Prostate gland (tissue), 2 donors: Measurements from ENCODE around the gene SMPD1. TPM values are rescaled to one million over a fixed set of nuclear protein-coding genes. Genes with fewer than 3 reads are reported as not detected.

Source experiments
- DNase-seq: peaks from one replicate; pipeline ENCODE4 v3.0.0-alpha.2; 2019; ENCODE audit warnings: low spot score
- H3K27ac ChIP-seq, 2 donors: fragments of 200-600 bp; sonication (generic); 2 replicates each; pipeline ENCODE4 v1.5.1; 2017 to 2019
- H3K27me3 ChIP-seq: fragments of 200-600 bp; sonication (generic); replicated peaks from 2 replicates; pipeline ENCODE4 v1.5.1; 2019; ENCODE audit not compliant: insufficient read depth
- H3K36me3 ChIP-seq, 2 donors: fragments of 200-600 bp; sonication (generic); 1 replicate in 1 of 2; 2 replicates in 1 of 2; pipeline versions ENCODE4 v1.5.1 to v1.8.1; 2017 to 2019
- H3K4me1 ChIP-seq: fragments of 200-600 bp; sonication (generic); replicated peaks from 2 replicates; pipeline ENCODE4 v1.5.1; 2019
- H3K4me3 ChIP-seq, 2 donors: fragments of 200-600 bp; sonication (generic); 2 replicates each; pipeline ENCODE4 v1.5.1; 2017 to 2019
- H3K9me3 ChIP-seq: fragments of 200-600 bp; sonication (generic); 2 replicates; pipeline ENCODE4 v1.5.1; 2017
- CTCF ChIP-seq, 4 experiments: fragments of 200-600 bp in 2 of 4; fragments of 450-650 bp in 2 of 4; sonication (generic) in 2 of 4; IDR thresholded peaks; 1 replicate in 3 of 4; 2 replicates in 1 of 4; pipeline ENCODE4 v1.5.1; 2016 to 2019; ENCODE audit warnings: antibody characterized with exemption in 4 of 4, mild to moderate bottlenecking in 2 of 4, moderate library complexity in 2 of 4
- POLR2A ChIP-seq: fragments of 450-650 bp; IDR thresholded peaks from one replicate; pipeline ENCODE4 v1.6.1; 2016; ENCODE audit warnings: antibody characterized with exemption, mild to moderate bottlenecking
- POLR2AphosphoS5 ChIP-seq: sonication (generic); formaldehyde crosslinking; IDR thresholded peaks from one replicate; pipeline ENCODE4 v1.6.1; 2017; ENCODE audit warnings: antibody characterized with exemption
- WGBS: methylation state at CpG from one replicate; pipeline ENCODE4 v1.1.5; 2018; 5-methylcytosine and 5-hydroxymethylcytosine counted together
- intact Hi-C: fragments of 100-400 bp; cut with DNase I; formaldehyde crosslinking; loops from one replicate; pipeline ENCODE4 v1.14.2; 2022
- total RNA-seq, 2 donors: library from RNA; depleted of rRNA; stranded (reverse); fragments of >200 nt; gene quantifications; one replicate each; pipeline ENCODE4 v1.1.0, GENCODE V29; 2016

SMPD1 gene
- total RNA-seq, 2 donors from 2014 or later: 51.7 to 59.2 TPM

DNA sequence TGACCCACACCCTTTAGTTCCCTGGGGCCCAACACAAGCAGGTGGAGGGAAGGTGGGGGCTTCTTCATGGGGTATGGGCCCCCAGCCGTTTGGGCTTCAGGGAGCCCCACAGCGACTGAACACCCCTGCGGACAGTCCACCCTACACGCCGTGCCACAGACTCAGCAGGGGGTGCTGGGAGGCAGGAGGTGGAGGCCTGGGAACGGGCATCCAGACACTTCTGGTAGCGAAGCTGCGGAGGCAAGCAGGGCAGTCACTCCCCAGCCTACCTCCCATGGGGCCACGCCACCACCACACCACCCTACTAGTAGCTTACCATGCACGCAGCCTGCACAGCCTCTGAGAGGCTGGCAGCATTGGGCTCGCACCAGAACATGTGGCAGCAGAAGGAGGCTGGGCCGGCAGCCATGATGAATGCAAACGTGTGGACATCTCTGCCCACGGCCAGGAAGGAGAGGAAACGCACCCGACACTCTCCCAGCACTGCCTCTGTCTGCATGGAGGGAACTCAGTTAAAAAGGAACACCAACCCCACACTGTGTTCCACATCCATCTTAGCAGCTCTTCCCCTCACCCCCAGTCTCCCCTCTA lies 5.3 kb downstream of the SMPD1 start:
- TF ChIP-seq POLR2AphosphoS5 (no peak), POLR2A (no peak), CTCF (IDR thresholded peaks at IDR 0.05) (no peak)
- H3K36me3 ChIP-seq: no peaks in the 10 kb centered on the region

DNA sequence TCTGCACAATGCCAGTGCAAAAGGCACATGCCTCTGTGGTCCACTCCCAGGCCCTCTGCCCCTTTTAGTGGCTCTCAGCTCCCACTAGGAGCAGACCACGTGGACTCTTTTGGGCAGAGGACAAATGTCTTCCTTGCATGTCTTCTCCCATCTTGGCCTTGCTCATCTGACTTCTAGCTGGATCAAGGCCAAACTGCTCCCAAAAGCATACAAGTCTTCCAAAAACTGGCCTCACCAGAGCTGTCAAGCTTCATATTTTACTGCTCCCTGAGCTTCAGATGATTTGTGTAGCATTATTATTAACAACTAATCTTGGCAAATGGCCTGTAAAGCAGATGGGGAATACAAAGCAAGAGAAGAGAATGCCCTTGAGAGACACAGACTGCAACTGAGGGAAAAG lies 6.9 kb downstream of the SMPD1 start:
- Histone ChIP-seq H3K4me1 (no peaks in the 10 kb centered on the region), H3K4me3 (no peak overlapping the region), H3K27ac (no peak overlapping the region), H3K27me3 (no peaks in the 10 kb centered on the region), H3K9me3 (no peaks in the 10 kb centered on the region), H3K36me3 (no peaks in the 10 kb centered on the region)
- no peak for DNase-seq
- intact Hi-C loops: no loop called here
- TF ChIP-seq CTCF (IDR thresholded peaks at IDR 0.05) (no peak), POLR2AphosphoS5 (no peak), POLR2A (no peak)
- 38% methylated on average over 1 of the region's 1 CpG for WGBS

More for the DNA sequence above, 5.3 kb downstream of the SMPD1 start:
- intact Hi-C loops: no loop called here
- Histone ChIP-seq H3K27ac (no peak overlapping the region), H3K27me3 (no peaks in the 10 kb centered on the region), H3K9me3 (no peaks in the 10 kb centered on the region), H3K4me1 (no peaks in the 10 kb centered on the region), H3K4me3 (no peak overlapping the region)
- DNase-seq: no peak
- 80% methylated on average over 16 of the region's 16 CpGs for WGBS

GRCh38 chr11:6397636-6398035 lies 7.4 kb downstream of the SMPD1 start:
- no peak for DNase-seq
- H3K4me3 ChIP-seq: no peak overlapping the region
- intact Hi-C loops: no loop called here
- H3K4me1 ChIP-seq: no peaks in the 10 kb centered on the region
- H3K27me3 ChIP-seq: no peaks in the 10 kb centered on the region
- WGBS: 52% methylated on average over 3 of the region's 3 CpGs
- H3K9me3 ChIP-seq: no peaks in the 10 kb centered on the region
- H3K27ac ChIP-seq: no peak overlapping the region
- H3K36me3 ChIP-seq: no peaks in the 10 kb centered on the region
- TF ChIP-seq CTCF (IDR thresholded peaks at IDR 0.05) (no peak), POLR2AphosphoS5 (no peak)

DNA sequence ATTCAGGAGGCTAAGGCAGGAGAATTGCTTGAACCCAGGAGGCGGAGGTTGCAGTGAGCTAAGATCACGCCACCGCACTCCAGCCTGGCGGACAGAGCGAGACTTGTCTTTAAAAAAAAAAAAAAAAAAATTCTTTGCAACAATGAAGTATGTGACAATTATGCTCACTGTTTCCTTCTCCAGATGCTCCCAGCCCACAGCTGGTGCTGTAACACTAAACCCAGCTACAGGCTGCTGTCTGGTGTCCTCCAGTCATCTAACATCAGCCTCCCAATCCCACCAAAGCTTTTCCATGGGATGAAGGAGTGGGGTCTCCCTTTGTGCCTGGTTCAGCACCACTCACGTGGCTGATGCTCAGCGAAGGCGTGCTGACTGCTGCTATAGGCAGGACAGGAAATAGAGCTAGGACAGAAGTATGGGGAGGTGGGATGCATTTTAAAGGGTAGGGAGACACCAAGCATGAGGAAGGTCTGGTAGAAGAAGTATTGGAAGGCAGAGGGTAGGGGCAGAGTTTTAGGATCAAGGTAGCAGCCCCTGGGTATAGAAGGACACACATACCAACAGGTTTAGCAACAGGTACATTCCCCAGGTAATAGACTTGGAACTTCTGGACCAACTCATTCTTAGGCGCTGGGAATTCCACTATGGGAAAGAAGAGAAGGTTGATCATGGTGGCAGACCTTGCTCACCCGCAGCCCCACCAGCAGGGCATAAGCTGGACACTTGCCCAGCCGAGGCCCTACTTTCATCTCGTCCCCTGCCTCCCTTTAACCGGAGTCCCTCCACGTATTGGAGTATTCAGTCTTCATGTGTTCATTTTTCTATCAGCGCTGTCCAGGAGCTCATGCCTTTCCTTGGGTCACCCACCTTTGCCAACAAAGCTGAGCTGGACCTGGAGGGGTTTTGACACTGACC lies 10.4 kb downstream of the SMPD1 start:
- TF ChIP-seq POLR2A (no peak), CTCF (IDR thresholded peaks at IDR 0.05) (no peak), POLR2AphosphoS5 (no peak)
- DNase-seq: no peak
- intact Hi-C loops: no loop called here
- Histone ChIP-seq H3K9me3 (no peaks in the 10 kb centered on the region), H3K36me3 (no peaks in the 10 kb centered on the region), H3K4me3 (no peak overlapping the region), H3K27me3 (no peaks in the 10 kb centered on the region), H3K4me1 (no peaks in the 10 kb centered on the region), H3K27ac (no peak overlapping the region)
- 91% methylated on average over 15 of the region's 15 CpGs for WGBS

GRCh38 chr11:6401464-6401863 lies 11.2 kb downstream of the SMPD1 start:
- DNase-seq: no peak
- Histone ChIP-seq H3K27me3 (no peaks in the 10 kb centered on the region), H3K4me3 (no peak overlapping the region), H3K9me3 (no peaks in the 10 kb centered on the region), H3K27ac (no peak overlapping the region), H3K4me1 (no peaks in the 10 kb centered on the region), H3K36me3 (no peaks in the 10 kb centered on the region)
- WGBS: 94% methylated on average over 7 of the region's 7 CpGs
- TF ChIP-seq CTCF (IDR thresholded peaks at IDR 0.05) (no peak), POLR2A (no peak), POLR2AphosphoS5 (no peak)
- intact Hi-C loops: no loop called here
